GM19035 (cell line): Measurements from ENCODE around the gene KIAA0825.

Experiments used
- ATAC-seq: cut with Tn5 transposase; IDR thresholded peaks from one replicate; pipeline ENCODE4 v1.9.1; 2021; ENCODE audit not compliant: unreplicated experiment

Gene KIAA0825

GRCh38 chr5:94260096-94260495 is 358.3 kb downstream of the KIAA0825 start:
- ATAC-seq, result no peak

- ATAC-seq, result no peak
Observed at GRCh38 chr5:94254214-94254613, 364.2 kb downstream of the KIAA0825 start.

- no peak for ATAC-seq
Observed at GRCh38 chr5:94250985-94251384, 367.4 kb downstream of the KIAA0825 start.

- ATAC-seq, result no peak
Observed at GRCh38 chr5:94249430-94249829, 369.0 kb downstream of the KIAA0825 start.

- no peak for ATAC-seq
Observed at GRCh38 chr5:94248175-94248875, 370.1 kb downstream of the KIAA0825 start.

- ATAC-seq, result no peak
Observed at GRCh38 chr5:94245608-94246007, 372.8 kb downstream of the KIAA0825 start.

GRCh38 chr5:94244921-94245320 is 373.5 kb downstream of the KIAA0825 start:
- ATAC-seq, result no peak

- ATAC-seq, result no peak
Observed at GRCh38 chr5:94243612-94244011, 374.8 kb downstream of the KIAA0825 start.

GRCh38 chr5:94240993-94241651 is 377.3 kb downstream of the KIAA0825 start:
- no peak for ATAC-seq

GRCh38 chr5:94240596-94240992 is 377.8 kb downstream of the KIAA0825 start:
- ATAC-seq, result no peak

GRCh38 chr5:94240134-94240533 is 378.3 kb downstream of the KIAA0825 start:
- ATAC-seq, result no peak

GRCh38 chr5:94239266-94239665 is 379.1 kb downstream of the KIAA0825 start:
- ATAC-seq, result no peak

- ATAC-seq, result no peak
Observed at GRCh38 chr5:94234987-94235386, 383.4 kb downstream of the KIAA0825 start.

- no peak for ATAC-seq
Observed at GRCh38 chr5:94228791-94229190, 389.6 kb downstream of the KIAA0825 start.

GRCh38 chr5:94223235-94223634 is 395.2 kb downstream of the KIAA0825 start:
- ATAC-seq, result no peak

- no peak for ATAC-seq
Observed at GRCh38 chr5:94218374-94218773, 400.0 kb downstream of the KIAA0825 start.

- no peak for ATAC-seq
Observed at GRCh38 chr5:94217745-94218144, 400.7 kb downstream of the KIAA0825 start.

- no peak for ATAC-seq
Observed at GRCh38 chr5:94217216-94217615, 401.2 kb downstream of the KIAA0825 start.

- ATAC-seq, result no peak
Observed at GRCh38 chr5:94212476-94212875, 405.9 kb downstream of the KIAA0825 start.

GRCh38 chr5:94209774-94210355 is 408.5 kb downstream of the KIAA0825 start:
- no peak for ATAC-seq

- no peak for ATAC-seq
Observed at GRCh38 chr5:94209272-94209671, 409.1 kb downstream of the KIAA0825 start.

GRCh38 chr5:94199566-94199965 is 418.8 kb downstream of the KIAA0825 start:
- ATAC-seq, result no peak
